AG04449 (cell line): ENCODE data around the gene ERCC2.

Experiments
- CTCF ChIA-PET: fragments of 350-600 bp; formaldehyde crosslinking; extraction: SDS; loops from one replicate; lab custom pipeline; 2021; ENCODE audit warnings: antibody characterized with exemption; lab: Yijun Ruan, JAX
- POLR2A ChIA-PET: fragments of 400-600, 350-600 bp; formaldehyde crosslinking; extraction: SDS; loops from one replicate; lab custom pipeline; 2020; ENCODE audit warnings: antibody characterized with exemption, inconsistent platforms; lab: Yijun Ruan, JAX
- DNase-seq: peaks from one replicate; pipeline ENCODE4 v3.0.0-alpha.2; 2010; ENCODE audit warnings: low read depth, low spot score
- H3K4me3 ChIP-seq: 2 replicates; pipeline ENCODE4 v1.5.1; 2011; ENCODE audit warnings: low read depth, mild to moderate bottlenecking, control low read depth, low read length
- TF ChIP-seq, protein P1 (sequence below): IDR thresholded peaks from one replicate; pipeline ENCODE4 v1.5.1; 2011; ENCODE audit warnings: mild to moderate bottlenecking, moderate library complexity, low read length, control low read depth, inconsistent platforms; ENCODE audit not compliant: insufficient read depth; ENCODE audit errors: missing control alignments

ERCC2 gene

DNA sequence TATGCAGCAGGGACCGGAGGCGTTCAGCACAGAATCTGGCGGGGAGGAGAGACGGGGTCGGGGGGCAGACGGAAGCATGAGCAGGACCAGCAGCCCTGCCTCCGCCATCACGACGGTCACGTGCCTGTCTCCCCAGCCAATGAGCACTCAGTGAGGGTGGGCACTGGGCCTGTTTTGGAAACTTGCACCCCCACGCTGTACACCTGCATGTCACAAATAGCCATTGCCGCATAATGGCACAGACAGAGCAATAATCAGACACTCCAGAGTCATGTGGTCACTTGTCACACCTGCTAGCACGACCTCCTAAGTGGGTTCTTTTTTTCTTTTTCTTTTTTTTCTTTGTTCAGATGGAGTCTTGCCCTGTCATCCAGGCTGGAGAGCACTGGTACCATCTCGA lies 8.8 kb downstream of the ERCC2 start:
- ChIA-PET CTCF (no interaction called here), POLR2A (no interaction called here)
- no peak for DNase-seq
- TF ChIP-seq, protein P1, sequence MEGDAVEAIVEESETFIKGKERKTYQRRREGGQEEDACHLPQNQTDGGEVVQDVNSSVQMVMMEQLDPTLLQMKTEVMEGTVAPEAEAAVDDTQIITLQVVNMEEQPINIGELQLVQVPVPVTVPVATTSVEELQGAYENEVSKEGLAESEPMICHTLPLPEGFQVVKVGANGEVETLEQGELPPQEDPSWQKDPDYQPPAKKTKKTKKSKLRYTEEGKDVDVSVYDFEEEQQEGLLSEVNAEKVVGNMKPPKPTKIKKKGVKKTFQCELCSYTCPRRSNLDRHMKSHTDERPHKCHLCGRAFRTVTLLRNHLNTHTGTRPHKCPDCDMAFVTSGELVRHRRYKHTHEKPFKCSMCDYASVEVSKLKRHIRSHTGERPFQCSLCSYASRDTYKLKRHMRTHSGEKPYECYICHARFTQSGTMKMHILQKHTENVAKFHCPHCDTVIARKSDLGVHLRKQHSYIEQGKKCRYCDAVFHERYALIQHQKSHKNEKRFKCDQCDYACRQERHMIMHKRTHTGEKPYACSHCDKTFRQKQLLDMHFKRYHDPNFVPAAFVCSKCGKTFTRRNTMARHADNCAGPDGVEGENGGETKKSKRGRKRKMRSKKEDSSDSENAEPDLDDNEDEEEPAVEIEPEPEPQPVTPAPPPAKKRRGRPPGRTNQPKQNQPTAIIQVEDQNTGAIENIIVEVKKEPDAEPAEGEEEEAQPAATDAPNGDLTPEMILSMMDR, result no peak
- no peak overlapping the region for H3K4me3 ChIP-seq

DNA sequence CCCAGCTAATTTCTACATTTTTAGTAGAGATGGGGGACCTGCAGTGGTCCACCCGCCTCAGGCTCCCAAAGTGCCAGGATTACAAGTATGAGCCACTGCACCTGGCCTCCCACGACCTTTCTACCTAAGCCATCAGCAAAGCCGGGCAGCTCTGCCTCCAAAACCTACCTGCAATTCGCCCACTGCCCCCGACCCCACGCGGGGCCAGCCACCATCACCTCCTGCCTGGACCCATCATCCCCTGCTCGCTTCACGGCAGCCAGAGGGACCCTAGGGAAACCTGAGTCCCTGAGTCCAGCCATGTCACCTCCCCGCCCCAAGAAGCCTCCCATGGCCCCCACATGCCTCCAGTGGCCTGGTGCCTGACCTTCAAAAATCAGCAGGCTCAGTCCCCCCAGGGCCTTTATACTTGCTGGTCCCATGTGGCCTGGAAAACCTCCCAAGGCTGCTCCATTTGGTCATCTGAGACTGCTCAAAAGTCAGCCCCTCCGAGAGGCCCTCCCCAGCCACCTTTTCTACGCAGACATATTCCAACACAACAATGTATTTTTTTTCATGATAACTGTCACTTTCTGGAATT lies 12.1 kb downstream of the ERCC2 start:
- TF ChIP-seq, protein P1, result no peak
- DNase-seq, result no peak
- ChIA-PET CTCF (no interaction called here), POLR2A (interaction anchor here (0.9 kb wide), 1 partner anchor 16 kb away, joined by 3 read pairs; no protein-coding TSS in a partner anchor)
- no peak overlapping the region for H3K4me3 ChIP-seq

DNA sequence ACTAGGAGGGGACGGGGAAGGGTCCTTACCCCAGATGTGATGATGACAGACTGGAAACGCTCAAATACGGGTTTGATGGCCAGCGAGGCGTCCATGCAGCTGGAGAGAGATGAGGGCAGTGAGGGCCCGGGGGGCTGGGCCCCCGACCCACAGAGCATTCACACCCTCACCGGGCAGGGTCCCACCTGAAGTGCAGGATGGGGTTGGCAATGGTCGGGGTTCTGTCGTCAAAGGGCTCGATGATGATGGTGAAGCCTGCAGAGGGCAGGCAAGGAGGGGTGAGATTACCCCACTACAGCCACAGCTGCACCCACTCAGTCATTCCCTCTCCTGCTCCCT lies 13.0 kb downstream of the ERCC2 start:
- TF ChIP-seq, protein P1, result no peak
- ChIA-PET POLR2A (interaction anchor here (0.9 kb wide), 1 partner anchor 17 kb away, joined by 3 read pairs; no protein-coding TSS in a partner anchor), CTCF (no interaction called here)
- no peak for DNase-seq
- no peak overlapping the region for H3K4me3 ChIP-seq

DNA sequence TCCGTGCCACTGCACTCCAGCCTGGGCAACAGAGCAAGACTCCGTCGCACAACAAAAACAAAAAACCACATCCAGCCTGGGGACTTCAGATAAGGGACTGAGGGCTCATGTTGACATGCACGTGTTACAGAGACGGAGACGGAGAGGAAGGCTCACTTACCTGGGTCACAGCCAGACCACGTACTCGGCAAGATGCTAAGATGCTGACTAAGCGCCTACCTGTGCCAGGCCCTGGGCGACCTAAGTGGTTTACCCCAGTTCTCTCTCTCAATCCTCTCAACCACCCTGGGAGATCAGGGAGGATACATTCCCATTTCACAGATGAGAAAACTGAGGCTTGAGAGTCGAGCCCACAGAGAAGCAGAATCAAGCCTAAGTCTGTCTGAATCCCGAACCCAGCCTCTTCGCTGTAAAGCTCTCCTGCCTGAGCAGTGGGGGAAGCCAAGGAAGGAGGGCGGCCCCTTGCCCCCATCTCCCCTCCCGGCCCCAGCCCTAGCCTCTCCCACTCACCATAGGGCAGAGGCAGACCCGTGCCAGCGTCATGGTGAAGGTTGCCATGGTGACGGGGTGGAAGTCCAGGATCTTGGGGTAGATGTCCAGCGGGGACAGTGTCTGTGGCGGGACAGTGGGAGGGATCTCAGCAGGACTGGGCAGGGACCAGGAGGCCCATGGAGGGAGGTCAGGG lies 13.5 kb downstream of the ERCC2 start:
- POLR2A ChIA-PET, result interaction anchor here (0.5 kb wide), 1 partner anchor 116 kb away, joined by 5 read pairs; no protein-coding TSS in a partner anchor
- H3K4me3 ChIP-seq, result no peak overlapping the region
- TF ChIP-seq, protein P1, result no peak
- CTCF ChIA-PET, result interaction anchor here (0.7 to 1.8 kb wide), 3 partner anchors 9 to 19 kb away, joined by 3 to 4 read pairs (median 4); no protein-coding TSS in a partner anchor
- no peak for DNase-seq

DNA sequence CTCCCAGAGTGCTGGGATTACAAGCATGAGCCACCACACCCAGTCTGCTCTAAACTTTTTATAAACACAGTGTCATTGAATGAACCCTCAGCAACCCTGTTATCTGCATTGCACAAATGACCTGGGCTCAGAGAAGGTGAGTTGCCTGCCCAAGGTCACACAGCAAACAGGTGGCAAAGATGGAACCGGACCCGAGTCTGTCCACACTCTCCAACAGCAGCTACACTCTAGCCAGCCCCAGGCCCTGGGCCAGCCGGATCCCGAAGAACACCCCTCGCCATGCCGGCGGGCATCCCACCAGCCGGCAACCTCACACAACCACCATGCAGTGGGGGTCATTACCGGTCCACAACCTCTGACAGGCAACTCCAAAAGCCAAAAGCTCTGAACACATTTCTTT lies 14.5 kb downstream of the ERCC2 start:
- ChIA-PET POLR2A (no interaction called here), CTCF (interaction anchor here (0.7 to 1.8 kb wide), 4 partner anchors 10 to 18 kb away, joined by 3 to 5 read pairs (median 4); no protein-coding TSS in a partner anchor)

DNA sequence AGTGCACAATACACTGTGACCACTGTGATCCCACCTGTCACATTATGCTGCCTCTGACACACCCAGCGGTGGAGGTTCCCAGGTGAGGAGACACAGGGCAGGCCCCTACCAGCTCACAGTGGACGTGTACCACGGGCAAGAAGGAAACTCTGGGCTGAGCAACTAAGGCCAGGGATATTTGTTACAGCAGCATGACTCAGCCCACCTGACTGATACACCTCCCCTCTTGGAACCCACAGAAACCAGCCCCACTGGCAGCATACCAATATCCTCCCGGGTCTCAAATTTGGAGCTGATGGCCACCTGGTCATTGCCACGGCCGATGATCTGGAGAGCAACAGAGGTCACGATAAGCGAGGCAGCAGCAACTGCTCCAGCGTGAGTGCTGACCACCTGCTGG lies 15.0 kb downstream of the ERCC2 start:
- no peak overlapping the region for H3K4me3 ChIP-seq
- CTCF ChIA-PET, result interaction anchor here (0.6 to 1.8 kb wide), 4 partner anchors 10 to 18 kb away, joined by 3 to 5 read pairs (median 4); no protein-coding TSS in a partner anchor
- TF ChIP-seq, protein P1, result no peak
- DNase-seq, result no peak
- POLR2A ChIA-PET, result no interaction called here

More for the DNA sequence above, 14.5 kb downstream of the ERCC2 start:
- no peak overlapping the region for H3K4me3 ChIP-seq
- TF ChIP-seq, protein P1, result no peak
- no peak for DNase-seq
